GM18858 (cell line): ENCODE results near the gene ARAP1.

Experiments
- ATAC-seq: cut with Tn5 transposase; IDR thresholded peaks from one replicate; pipeline ENCODE4 v1.9.1; 2021; ENCODE audit not compliant: unreplicated experiment

The ARAP1 gene

DNA sequence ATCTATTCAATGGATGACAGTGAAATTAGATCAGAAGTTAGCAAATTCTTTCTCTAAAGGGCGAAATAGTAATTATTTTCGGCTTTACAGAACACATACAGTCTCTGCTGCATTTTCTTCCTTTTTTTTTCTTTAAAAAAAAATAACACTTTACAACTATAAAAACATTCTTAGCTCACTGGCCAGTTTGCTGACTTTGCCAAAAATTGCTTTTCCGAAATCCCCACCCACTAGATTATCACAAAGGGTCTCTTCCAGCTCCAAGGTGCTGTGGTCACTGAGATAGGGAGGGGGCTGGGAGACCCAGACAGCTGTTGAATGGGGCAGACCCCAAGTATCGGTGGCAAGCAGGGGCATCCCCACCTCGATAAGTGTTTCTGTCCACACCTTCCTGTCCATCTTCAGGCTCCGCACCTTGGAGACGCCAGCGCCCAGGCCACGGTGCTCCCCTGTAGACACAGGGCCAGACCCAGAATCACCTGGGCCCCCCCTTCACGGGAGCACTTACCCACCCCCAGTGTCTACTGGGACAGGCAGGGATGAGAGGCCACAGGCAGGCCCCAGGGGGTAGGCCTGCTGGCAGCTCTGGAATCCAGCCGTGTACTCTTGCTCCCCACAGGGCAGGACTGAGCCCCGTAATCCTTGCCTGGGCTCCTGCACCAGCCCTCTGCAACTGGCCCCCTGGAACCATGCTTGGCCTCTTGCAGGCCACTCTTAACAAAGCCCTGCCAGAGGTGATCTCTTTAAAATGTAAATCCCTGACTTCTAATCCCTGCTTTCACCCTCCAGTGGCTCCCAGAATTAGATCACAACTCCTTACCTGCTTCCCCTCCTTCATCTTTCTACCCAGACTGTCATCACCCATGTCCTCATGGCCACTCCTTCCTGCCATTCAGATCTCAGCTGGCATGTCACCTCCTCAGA is 46.5 kb downstream of the ARAP1 start:
- no peak for ATAC-seq

DNA sequence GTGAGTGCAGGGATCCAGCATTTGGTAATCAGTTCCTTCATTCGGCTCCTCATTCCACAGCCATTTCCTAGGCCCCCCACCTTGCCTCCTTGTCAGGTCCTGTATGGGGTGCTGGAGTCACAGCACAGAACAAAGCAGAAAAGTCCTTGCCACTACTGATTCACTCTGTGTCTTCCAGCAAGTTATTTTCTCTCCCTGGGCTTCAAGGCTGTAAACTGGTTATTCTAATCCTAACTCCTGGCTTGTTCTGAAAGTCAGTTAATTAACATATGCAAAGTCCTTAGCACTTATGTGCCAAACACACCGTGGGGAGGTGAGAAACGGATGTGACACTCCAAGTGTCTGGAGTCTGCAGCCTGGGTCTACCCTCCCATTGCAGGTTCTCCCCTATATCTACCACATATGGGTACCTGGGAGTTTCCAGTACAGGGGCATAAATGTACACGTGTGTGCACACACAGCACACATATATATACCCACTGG is 47.4 kb downstream of the ARAP1 start:
- ATAC-seq, result no peak

DNA sequence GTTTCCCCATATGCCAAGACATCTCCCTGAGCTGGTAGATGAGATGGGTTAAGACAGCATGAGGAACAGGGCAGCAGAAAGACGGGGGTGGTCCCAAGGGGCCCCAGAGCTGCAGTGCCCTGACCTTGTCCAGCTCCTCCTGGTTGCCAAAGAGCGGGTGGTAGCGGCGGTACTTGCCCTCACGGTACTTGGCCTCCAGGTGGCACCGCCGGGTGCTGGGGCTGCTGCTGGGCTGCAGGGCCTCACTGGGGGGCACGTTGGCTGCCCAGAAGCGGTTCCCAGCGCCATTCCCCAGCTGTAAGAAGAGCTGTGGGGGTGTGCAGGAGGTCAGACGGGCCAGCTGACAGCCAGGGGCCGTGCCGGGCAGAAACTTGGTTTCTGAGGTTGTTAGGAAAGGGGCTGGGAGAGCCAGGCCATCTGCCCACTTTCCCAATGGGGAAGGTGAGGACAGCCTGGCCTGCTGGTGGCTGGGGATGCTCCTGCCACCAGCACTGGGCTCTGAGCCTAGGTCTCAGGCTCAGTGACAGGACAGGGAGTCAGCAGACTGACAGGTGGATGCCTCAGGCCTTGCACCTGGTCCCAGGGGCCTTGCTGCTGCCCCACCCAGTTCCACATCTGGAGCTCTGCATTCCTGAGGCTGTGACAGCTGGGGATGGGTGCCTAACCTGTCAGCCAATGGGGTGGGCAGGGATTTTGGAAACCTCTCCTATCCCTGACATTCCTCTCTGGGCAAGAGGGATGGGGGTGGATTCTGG is 48.0 kb downstream of the ARAP1 start:
- no peak for ATAC-seq

DNA sequence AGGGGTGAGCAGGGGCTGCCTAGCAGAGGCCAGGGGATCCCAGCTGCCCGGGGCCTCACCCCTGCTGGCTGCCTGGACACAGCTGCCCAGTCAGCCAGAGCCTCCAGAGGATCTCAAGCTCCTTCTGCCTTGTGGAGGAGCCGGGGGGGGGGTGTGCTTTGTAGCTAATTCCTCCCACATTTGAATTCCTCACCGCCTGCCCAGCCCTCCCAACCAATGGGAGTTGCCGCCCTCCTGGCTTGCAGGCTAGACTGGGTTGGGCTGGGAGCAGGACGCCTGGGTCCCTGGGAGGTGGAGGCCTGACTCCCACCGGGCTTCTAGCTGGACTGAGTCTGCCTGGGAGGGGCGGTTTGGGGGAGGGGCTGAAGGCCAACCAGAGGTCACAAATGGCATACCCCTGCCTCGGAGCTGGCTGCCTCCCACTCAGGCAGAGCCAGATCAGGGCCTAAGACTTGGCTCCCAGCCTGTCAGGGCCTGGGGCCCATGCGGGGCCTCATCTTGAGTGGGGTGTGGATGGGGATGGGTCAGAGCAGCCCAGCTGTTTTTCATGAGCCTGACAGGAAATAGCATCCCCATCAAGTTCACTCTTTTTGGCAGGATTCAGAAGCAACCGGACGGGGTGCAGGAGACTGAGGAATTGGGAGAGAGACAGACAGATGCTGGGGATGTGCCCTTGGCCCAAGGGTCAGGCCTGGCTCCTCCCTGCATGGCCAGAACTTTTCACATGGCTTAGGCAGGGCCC is 48.8 kb downstream of the ARAP1 start:
- ATAC-seq, result no peak

DNA sequence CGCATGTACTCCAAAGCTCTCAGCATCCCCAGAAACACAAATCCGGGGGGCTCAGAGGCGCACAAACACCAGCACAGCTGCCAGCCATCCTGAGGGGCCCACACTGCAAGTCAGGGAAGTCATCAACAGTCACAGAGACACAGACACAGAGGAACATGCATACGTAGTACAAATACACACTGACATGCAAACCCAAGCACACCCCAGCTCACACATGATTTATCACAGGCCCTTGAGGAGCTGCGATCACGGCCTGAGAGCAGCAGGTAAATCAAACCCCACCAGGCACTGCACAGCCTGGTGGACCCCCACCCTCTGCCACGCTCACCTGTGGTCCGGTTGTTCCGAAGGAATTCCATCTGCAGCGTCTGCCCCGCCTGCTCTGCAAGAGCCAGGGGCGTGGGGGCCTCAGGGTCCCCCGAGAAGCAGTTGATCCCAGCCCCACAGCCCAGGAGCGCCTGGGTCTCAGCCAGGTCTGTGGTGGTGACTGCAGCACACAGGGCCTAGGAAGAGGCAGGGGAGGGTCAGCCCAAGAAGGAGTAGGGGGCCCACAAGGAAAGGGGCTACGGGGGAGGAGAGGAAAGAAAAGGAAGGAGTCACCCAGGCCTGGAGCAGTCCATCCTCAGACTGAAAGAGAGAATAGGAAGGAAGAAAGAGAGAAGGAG is 49.5 kb downstream of the ARAP1 start:
- ATAC-seq, result no peak

DNA sequence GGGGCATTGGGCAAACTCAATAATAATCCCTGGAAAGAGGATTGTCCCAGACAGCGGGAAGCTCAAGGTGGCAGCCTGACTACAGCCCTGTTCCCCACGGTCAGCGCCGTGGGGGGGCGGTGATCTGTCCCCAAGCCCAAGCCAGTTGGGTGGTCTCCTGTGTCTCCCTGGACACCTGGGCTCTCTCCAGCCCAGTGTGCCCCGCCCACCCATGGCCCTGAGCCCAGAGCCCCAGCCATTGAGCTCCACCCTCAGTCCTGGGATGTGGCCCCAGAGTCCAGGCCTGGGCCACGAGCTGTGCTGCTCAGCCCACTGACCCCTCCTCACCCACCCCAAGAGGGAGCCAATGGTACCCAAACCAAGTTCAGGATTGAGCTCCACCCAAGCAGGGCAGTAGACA is 50.1 kb downstream of the ARAP1 start:
- ATAC-seq, result no peak

DNA sequence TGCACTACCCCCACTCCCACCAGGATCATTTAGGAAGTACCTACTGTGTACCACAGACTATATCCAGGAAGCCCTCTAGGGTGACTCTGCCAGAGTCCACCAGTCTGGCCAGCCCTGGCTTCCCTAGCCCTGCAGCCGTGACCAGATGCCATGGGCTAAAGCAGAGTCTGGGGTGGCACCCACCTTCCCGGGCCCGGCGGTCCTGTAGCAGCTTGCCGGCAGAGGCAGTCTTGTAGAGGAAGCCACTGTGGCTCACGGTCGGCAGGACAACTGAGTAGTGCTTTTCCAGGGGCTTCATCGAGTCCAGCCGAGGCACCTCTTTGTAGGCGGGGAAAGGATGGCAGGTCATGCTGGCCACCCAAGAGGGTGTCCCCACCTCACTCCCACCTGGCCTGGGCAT is 50.7 kb downstream of the ARAP1 start:
- no peak for ATAC-seq

DNA sequence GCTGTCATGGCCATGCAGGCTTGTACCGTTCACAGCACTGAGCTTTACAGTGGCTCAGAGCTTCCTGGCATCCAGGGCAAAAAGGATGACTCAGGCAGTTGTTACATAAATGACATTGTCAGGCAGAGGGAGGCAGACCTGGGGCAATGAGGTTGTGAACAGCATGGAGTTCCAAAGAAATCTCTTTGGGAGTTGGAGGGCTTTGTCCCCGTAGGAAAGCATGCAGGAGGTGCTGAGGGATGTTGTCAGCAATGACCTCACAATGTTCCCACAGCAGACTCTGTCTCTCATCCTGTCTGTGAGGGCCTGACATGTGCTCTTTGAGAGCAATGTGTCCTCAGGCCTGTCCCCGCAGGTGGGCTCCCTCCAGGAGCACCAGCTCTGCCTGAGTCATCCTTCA is 52.1 kb downstream of the ARAP1 start:
- ATAC-seq, result no peak

DNA sequence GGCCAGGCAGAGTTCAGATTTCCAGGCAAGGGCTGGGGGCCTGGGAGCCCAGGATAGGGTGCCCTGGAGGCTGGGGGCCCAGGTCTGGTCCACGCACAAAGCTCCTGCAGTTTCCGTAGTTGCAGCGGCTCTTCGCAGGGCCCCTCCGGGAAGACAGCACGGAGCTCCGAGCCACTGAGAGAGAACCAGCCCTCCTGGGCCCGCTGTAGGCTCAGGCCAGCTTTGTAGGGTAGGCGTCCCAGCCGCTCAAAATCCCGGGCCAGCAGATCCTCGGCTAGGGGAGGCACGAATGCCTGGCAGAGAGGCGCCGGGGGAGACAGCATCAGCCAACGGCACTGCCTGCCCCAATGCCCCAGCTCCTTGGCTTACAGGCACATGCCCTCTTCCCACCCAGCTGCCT is 54.4 kb downstream of the ARAP1 start:
- ATAC-seq, result no peak

DNA sequence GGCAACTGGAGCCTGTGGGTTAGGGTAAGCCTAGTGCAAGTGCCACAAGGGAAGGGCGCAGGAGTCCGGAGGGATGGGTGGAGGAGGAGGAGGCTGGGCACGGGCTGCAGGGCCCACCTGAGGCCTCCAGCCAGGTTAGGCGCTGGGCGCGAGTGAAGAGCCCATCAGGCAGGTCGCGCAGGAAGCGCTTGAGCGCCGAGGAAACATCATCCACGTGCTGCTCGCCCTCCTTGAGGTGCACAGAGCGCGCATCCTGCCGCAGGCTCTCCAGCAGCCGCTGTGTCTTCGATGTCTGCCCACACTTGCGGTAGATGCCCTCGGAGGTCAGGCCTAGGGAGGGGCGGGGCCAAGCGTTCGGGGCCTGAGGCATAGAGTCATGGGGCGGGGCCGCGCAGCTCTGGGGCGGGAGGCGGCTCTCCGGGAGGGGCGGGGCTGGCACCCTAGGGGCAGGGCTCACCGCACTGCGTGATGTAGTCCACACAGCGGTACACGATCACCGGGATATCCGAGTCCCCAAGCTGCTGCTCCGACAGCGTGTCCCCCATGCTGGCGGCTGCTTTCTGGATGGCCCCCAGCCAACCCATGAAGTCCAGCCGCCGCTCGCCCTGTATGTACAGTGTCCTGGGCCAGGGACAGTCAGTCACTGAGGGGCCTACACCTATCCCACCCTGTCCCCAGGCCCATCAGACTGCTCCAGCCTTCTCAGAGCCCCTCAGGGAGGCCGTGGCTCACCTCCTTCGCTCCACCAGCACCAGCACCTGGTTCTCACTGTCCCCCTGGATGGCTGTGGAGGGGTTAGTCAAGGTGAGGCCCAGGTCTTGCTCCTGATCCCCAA is 55.1 kb downstream of the ARAP1 start:
- ATAC-seq, result no peak

DNA sequence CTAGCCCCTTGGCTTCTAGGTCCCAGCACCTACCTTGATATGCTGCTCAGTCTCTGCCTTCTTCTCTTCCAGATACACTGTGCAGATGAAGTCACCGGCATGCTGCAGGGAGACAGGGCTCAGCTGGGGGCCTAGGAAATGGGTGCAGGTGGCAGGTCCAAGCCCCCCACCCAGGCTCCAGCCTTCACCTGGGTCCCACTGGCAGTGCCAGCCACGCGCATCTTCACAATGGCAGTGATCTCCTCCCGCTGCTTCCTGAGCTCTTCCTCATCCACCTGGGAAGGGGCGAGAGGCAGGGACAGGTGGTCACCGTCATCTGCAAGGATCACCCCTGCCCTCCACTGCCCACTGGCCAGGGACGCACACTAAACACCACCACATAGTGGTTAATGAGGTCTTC is 56.9 kb downstream of the ARAP1 start:
- no peak for ATAC-seq

DNA sequence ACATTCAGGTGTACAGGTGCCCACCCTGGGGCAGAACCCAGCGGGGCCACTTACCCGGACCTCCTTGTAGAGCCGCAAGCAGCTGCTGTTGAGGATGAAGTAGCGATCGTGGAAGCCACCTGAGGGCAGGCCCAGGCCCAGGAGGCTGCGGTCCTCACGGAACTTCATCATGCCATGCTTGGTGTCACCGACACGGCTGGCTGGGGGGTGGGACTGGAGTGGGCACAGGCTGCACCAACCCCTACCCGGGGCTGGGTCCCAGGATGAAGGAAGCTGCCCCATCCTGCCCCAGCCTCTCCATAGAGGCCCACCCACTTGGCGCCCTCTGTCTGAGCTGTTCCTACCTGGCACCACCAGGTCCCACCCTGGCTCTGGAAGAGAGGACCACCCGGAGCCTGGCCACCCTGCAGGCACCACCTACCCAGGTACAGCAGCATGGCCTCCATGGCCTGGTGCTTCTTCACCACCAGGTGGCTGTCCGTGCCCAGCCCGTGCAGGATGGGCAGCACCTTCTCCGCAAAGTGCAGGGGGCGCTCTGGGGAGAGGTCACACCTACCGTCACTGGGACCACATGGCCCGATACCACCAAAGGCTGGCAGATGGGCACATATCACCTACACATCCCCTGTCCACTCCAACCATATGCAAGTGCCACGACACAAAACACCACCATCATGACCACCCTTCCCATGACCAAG is 58.8 kb downstream of the ARAP1 start:
- no peak for ATAC-seq

DNA sequence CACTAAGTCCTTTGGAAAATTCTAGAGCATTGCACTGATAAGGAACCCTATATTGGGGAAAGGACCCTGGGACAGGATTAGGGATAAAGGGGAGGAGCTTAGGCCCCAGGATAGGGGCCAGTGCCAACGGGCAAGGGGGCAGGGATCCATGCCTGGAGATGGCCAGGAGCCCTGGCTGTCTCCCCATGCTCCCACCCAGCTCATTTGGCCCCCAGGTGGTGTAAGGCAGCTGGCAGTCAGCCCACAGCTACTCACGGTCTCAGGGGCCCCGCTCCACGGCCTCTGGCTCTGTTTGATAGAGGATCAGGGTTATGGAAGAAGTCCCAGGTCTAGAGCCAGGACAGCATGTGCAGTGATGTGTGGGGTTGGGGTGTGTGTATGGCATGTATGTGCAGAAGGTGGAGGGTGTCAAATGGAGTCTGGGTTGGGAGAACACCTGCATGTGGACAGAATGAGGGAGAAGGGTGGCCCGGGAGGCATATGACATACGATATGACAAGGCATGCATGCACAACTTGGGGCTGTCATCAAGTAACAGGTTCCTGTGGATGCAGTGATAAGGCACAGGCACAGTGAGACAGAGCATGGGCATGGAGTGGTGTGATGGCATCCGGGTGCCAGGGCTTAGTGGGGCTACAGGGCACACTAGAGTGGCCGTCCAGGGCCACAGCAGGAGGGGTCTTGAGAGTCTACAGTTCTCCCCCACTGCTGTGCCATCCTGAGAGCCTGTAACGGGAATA is 59.5 kb downstream of the ARAP1 start:
- no peak for ATAC-seq

DNA sequence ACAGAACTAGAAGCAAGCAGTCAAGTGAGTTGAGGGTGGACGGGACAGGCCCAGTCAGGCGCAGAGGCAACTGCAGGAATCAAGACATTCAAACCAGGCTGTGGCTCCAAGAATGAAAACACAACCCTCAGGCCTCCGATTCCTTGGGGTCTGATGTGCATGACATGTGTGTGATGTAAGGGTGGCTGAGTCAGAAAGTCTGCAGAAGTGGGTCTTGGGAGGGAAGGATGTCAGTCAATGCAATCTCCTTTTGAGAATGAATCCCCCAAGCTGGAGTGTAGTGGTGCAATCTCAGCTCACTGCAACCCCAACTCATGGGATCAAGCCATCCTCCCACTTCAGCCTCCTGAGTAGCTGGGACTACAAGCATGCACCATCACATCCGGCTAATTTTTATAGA is 62.0 kb downstream of the ARAP1 start:
- no peak for ATAC-seq

DNA sequence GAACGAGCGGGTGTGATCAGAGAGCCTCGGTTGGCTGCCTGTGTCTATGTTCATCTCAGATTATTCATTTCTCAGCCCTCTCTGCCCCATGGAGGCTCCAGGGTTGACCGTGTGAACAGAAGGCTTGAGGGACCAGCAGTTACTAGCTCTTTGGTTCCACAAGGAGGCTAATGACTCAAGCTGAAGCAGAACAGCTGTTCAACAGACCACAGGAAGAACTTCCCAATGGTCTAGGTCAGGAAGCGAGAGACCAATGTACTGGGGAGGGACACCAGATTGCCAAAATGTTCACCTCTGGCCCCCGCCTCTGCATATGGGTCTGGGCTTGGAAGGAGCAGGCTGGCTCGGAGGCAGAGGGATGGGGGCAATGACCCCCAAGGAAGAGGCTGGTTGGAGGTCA is 63.3 kb downstream of the ARAP1 start:
- no peak for ATAC-seq

DNA sequence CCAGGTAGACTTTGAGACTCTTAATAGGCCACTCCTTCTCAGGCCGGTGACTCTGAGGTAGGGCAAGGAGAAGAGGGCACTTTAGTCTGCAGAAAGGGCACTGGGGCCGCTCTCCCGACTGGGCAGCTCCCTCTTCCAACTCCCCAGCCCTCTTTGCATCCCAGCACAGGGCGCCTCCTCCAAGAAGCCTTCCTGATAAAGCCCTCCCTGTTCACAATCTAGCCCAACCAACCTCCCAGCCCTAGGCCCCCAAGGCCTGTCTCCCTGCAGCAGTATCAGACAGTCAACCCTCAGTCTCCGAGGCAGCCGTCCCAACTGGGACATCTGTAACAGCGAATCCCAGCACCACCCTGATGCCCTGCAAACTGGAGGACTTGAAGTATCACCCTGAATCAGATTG is 63.7 kb downstream of the ARAP1 start:
- no peak for ATAC-seq

DNA sequence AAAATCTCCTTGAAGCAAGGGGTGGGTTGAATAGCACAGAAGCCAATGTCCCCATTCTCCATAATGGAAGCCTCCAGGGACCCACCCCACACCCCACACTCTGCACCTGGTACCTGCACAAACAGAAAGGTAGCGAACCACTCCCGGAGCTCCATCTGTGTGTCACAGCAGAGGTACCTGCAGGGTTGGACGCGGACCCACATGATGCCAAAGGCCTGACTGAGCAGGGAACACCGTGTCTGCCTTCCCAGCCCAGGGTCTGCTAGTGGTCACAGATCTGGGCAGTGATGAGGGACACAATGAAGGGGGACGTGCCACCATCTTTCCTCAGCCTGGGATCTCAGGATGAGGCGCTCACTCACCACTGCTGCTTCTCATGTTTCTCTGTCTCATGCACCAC is 64.9 kb downstream of the ARAP1 start:
- ATAC-seq, result no peak

DNA sequence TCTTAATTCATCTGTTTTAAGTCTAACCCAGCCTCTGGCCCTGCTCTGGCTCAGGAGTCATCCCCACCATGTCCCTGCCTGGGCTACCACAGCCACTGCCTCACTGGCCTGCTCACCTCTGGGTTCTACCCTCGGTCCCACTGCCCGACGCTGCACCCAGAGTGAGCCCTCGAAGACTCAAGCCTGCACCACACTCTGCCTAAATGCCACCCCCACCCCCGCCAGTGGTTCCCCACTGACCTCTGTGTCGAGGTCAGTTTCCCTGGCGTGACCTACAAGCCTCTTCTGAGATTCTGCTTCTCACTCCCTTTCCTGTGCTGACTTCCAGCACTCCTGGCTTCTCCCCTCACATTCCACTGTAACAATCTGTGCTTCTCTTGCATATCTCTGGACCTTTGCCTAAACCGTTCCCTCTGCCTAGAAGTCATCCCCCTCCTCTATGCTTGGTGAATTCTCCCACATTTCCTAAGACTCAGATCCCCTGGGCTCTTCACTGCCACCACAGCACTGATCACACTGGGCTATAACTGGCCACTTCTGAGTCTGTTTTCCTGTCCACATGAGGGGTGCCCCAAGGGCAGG is 65.5 kb downstream of the ARAP1 start:
- no peak for ATAC-seq
